HG03378 (cell line): ENCODE measurements around the gene TTC27.

Experiments used
- ATAC-seq: cut with Tn5 transposase; IDR thresholded peaks from one replicate; pipeline ENCODE4 v1.9.1; 2021; ENCODE audit warnings: mild to moderate bottlenecking, moderate library complexity; ENCODE audit not compliant: unreplicated experiment

TTC27 gene

DNA sequence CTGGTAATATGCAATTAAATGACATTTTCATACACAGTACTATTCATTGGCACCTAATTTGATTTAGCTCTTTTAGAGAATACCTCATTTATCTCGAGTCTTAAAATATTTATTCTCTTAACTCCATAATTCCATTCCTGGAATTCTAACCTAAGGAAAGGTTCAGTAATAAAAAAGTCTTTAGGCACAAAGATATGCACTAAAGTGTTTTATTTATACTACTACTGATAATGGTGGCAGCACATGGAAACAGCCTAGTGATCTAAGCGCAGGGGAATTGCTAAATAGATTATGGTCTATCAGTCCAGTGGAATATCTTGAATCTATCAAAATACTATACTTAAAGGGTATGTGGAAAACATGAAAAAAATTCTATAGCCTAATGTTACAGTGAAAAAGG, 176.4 kb downstream of the TTC27 start:
- ATAC-seq = no peak

DNA sequence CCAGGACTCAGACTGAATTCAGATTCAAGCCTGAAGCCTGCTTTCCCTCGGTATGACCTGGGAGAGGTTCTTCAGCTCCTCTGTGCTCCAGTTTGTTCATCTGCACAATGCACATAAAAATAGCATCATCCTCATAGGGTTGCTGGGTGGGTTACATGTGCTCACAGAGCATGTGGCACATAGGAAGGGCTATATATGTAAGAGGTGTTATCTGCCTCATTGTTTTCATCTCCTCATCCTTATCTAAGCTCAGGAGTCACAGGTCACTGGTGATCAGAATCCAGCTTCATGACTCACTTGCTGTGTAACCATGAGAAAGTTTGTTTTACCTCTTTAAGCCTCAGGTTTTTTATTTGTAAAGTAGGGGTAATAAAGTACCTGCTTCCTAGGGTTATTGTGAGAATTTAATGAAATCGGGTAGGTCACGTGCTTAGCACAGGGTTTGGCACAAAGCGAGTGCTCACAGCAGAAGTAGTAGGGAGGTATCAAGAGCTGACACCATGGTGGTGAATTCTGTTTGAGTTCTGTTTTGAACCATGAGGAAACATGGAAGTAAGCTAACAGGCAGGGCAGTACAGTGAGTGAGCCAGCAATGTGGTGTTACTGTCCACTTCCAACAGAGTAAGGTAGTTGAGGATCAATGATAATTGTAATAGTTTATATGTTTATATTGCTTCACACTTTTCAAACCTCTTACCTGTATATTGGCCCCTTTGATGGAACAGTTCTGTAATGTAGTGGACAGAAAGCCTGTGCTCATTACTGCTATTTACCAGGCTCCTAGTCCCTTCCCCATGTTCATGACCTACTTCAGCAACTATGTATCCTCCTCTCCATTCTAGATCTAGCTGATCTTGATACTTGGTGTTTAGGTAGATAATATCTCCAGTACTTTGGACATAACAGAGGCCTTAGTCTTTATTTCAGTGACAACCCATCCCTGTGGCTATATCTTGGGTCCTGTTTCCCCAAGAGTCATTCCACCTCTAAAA, 177.6 kb downstream of the TTC27 start:
- ATAC-seq = no peak

DNA sequence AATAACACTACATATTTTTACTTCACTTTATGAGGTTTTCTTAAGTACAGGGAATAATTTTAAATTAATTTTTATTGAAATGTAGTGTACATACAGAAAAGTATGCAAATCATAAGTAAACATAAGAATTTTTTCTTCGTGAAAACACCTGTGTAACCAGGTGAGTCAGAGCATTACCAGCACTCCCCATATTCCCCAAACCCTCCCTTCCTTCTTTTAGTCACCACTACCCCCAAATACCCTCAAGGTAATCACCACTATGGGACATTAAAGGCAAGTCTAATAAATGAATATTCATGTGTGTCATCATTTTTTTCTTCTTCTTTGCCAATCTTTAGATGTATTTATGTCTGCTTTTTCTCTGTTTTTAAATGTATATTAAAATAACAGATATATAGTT, 179.0 kb downstream of the TTC27 start:
- no peak for ATAC-seq

DNA sequence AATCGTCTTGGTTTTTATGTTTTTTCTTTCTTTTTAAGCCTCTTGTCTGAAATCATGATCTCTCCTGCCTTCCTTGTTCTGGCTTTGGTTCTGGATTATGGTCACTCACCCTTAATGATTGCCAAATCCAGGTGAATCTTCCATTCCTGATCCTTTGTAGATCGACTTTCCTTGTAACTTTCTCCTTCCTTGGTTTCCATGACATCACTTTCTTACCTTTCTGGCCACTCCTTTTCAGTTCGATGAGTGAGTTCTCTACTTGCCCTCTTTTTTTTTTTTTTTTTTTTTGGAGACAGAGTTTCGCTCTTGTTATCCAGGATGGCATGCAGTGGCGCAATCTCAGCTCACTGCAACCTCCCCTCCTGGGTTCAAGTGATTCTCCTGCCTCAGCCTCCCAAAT, 179.8 kb downstream of the TTC27 start:
- ATAC-seq = no peak

DNA sequence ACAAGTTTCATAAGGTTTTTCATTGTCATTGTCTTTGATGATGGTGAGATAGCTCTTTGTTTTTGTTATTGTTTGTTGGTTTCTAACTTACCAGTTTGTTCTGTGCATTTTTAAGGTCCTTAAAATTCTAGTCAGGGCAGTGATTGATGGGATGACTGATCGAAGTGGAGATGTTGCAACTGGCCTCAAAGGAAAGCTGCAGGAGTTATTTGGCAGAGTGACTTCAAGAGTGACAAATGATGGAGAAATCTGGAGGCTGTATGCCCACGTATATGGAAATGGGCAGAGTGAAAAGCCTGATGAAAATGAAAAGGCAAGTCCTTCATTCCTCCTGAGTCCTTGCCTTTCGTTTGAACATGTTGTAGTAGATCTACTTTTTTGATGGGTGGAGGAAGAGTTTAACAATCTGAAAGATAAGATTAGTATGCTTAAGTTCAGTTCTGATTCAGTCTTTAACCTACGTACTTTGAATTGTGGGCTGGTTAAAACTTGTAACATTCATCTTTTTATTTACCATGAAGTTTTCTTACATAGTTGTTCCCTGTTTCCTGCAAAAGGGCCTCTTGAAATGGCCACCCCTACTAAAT, 183.2 kb downstream of the TTC27 start:
- ATAC-seq = no peak

DNA sequence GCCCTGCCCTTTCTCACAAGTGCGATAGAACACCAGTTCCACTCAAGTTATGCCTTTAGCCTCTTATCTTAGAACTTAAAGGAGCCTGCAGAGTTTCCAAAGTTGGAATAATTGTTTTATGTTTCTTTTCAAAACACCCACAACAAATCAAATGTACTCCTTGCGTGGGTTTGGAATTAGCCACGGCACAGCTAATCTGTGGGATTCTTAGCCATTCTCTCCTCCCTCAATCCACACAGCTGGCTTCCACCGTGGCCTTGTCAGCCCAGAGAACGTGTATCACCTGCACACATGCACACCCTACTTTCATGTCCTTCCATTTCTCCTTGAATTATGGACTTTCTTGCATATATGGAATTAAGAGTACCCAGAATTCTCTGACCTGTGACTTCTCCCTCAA, 183.8 kb downstream of the TTC27 start:
- ATAC-seq = no peak

DNA sequence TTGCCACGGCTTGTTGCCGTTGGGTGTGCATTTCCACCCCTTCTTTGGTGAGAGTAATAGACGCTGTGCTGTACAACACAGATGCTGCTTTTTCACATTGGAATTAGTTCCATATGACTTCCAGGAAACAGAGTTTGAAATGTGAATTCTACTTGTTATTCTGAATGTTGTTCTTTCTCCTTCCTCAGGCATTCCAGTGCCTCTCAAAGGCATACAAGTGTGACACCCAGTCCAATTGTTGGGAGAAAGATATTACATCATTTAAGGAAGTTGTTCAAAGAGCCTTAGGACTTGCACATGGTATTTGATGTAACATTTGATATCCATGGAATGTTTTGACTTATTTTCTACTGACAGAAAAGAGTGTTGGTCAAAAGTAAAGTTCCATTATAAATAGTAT, 184.5 kb downstream of the TTC27 start:
- ATAC-seq = no peak

DNA sequence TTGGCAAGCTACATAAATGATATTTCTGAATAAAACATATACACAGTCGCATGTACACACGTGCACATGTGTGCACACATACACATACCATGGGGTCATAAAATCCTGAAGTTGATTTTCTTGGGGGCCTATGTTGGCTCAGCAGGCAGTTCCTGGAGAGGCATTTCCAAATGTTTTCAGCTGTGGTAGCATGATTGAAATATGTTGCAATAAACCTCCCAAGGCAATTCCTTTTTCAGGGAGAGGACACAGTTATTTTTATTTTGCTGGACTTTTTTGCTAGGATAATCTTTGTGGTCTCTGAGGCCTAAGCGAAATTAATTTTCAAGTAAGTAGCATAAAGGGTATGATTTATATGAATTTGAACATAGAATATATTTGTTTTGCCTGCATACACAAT, 192.2 kb downstream of the TTC27 start:
- ATAC-seq = no peak

DNA sequence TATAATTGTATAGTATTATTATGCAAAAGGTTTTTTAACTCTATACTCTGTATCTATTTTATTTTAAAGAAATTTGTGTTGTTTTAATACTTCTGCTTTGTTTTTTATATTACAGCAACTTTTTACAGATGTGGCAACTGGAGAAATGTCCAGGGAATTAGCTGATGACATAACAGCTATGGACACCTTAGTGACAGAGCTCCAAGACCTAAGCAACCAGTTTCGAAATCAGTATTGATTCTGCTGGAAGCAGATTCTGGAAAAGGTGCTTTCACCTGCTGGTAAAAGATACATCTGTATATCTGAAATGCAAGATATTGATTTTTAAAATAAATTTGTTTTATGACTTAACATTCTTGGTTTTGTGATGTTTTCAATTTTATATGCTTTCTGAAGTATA, 192.9 kb downstream of the TTC27 start:
- ATAC-seq = no peak

DNA sequence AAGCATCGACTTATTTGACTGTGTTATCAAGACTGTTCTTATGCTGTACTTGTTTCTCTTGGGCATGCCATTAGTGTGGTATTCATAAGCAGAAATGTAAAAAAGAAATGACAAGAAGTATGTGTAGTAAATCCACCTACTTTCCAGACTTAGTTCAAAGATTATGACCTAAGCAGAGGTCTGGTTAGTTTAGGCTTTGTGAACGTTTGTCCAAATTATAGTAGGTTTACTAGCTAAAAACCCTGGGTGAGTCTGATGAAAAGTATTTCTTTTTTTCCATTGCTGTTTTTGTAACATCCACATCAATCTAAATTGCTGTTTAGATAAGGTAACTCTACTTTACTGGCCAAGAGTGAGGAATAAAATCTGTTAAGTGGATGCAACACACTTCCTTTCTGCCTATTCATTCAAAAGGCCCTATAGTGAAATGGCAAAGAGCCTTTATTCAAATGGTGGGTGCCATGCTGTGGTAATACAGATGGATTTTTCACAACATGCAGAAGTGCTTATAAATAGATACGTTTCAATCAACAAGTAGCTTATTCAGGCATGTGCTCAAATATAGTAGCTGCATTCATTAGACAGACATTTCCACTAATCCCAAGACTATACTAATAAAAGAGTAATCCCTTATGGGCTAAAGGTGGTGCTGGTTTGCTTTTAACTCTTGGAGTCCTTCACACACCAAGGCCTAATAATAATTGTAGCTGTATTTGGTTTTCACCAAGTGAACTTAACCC, 196.4 kb downstream of the TTC27 start:
- ATAC-seq = no peak

DNA sequence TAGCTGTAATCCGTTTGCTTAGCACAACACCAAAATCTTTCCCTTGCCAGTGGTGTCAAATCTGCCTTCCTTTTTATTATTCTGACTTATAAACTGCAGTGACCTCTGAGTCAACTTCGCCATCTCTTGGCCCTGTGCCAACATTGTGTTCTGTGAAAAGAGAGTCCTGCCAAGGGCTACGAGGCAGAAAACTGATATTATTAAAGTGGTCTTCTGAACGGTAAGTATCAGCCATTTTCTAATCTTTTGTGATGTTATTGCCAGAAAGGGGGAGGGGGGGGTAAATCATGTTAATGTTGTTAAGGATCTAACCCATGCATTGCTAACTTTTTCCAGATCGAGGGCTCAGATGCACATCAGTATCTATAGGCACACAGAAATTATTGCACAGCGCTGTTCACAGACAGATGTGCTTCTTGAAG, 197.5 kb downstream of the TTC27 start:
- no peak for ATAC-seq

DNA sequence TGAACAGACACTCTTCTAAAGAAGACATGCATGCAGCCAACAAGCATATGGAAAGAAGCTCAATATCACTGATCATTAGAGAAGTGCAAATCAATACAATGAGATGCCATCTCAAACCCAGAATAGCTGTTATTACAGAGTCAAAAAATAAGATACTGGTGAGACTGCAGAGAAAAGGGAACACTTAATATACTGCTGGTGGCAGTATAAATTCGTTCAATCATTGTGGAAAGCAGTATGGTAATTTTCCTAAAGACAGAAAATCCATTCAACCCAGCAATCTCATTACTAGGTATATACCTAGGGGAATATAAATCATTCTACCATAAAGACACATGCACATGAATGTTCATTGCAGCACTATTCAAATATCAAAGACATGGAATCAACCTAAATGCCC, 202.3 kb downstream of the TTC27 start:
- no peak for ATAC-seq

DNA sequence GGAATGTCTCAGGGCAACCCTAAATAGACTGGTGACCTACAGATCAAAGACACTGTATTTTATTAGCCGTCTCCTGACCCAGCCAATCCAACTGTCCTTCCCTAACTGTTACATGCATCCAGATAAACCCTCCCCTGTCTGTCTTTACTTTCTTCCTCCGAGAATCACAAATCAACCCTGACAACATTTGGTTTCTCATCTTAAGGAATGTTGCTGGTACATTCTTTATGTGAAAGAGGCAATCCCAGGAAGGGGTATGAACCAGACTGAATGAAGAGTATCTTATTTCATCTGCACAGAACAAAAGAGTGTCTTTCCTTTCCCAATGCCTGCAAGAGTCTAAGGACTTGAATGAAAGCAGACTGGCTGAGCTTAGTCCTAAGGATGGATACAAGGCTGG, 205.0 kb downstream of the TTC27 start:
- ATAC-seq = no peak

DNA sequence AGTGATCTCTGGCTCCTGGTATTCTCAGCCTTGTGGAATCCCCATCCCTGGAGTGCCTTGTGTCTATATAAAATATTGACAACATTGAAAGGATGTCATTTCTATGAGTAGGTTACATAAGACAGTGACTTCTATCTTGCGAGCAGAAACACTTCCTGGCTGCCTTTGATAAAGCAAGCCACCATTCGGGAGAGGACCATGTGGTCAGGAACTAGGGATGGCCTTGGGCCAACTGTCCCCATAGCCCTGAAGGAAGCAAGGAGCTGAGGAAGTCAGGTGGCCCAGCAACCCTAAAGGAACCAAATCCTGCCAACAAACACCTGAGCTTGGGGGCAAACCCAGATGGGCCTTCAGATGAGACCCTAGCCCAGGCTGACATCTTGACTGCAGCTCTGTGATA, 205.9 kb downstream of the TTC27 start:
- no peak for ATAC-seq

DNA sequence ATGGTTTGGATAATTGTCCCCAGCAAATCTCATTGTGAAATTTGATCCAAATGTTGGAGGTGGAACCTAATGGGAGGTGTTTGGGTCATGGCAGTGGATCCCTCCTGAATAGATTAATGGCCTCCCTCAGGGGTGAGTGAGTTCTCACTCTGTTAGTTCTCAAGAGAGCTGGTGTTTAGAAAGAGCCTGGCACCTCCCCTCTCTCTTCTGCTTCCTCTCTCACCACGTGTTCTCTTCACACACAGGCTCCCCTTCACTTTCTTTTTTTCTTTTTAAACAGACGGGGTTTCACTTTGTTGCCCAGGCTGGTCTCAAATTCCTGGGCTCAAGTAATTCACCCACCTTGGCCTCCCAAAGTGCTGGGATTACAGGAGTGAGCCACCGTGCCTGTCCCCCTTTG, 207.3 kb downstream of the TTC27 start:
- no peak for ATAC-seq

DNA sequence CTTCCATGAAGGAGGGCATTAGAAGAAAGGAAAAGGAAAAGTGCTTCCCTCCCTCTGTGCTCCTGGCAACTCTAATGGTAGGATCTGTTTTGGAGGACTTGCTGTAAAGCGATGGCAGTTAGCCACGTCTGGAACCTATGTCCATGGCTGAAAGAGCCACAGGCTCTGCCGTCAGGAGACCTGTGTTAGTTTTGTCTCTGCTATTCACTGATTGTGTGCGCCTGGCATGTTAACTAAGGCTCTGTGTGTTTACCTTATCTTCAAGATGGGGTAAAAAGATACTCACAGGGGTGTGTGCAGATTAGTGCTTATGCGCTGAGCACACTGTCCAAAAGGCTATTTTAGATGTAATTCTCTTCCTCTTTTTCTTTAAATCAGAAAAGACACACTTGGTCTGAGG, 209.1 kb downstream of the TTC27 start:
- ATAC-seq = no peak

DNA sequence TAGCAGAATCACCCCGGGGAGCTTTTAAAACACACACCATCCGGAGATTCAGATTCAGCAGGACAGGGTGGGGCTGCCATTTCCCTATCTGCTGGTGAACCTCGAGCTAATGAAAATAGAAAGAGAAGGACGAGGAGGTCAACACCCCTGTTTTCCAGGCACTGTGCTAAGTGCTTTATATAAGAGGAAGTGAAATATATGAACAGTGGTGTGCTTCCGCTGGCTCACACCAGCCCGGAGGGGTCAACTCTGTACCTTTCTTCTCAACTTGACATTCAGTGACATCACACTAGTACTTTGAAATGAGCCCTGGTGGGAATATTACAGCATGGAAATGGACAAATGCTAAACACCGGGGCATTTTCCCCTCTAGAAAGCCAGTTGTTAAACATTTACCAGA, 210.6 kb downstream of the TTC27 start:
- peak; percentile 85 for ATAC-seq

DNA sequence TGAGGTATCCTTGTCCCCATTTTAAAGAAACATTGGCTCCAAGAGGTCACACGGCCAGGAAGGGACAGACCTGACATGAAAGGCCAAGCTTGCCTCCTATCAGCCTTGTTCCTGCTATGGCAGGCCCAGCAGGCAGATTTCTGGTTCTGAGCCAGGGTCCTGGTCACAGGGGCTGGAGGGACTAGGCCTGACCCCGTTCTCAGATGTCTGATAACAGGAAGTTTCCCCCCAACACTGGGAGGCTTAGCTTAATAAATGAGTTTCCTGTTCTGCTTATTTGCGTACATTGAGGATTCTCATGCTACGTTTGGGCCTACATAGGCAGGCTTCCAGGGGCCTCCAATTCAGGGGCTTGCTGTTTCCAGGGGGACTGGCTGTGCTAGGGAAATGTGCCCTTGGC, 211.1 kb downstream of the TTC27 start:
- ATAC-seq = no peak

DNA sequence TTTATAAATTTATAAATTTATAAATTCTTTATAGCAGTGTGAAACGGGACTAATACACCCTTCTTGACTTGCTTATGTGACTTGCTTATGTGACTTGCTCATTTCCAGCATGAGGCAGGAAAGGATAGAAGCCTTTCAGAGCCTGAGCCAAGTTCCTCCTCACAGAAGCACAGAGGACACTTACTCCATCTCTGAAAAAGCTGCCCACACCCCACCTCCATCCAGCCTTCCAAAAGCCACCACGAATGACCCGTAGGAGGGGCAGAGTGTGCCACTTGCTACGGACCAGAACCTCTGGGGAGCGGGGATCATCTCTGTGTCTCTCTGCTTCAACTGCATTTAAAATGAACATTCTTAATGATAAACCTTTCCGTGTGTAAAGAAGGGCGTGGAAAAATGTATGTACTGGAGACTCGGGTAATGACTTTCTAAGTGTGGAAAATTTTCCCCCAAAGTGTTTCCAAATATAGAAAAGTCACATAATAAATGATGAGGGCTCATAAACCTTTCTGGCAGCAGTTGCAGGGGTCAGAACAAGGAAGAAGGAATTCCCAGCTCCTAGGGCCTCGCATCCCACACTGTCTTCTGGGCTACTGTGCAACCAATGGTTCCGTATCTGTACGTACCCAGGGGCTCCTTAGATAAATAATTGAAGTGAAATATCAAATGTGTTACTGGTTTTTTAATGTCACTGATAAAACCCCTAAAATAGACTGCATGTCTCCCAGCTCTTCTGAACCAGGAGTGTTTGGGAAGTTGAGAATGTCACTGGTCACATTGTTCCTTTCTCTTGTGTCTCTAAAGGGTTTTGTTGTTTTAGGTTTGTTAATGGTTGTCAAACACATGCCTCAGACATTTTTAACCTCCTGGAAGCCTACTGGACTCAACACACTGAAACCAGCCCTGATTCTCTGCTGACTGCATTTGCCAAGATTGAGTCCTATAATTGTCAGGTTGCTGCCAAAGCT, 214.4 kb downstream of the TTC27 start:
- ATAC-seq = no peak

DNA sequence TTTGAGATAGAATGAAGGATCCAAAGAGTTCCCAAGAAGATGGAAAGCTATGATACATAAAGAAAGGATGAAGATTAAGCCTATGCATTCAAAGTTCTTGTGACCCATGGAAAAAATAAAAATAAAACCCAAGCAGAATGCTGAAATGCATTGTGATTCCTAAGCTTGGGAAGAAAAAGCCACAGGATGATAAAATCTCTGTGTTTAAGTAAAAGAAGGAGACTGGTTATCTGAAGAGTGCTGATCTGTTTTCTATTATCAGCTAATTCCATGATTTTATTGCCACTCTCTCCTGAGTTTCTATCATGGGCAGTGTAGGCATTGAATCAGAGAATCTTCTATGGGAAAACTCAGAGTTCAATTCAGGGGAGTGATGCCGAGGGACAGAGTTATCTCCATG, 215.8 kb downstream of the TTC27 start:
- ATAC-seq = no peak

DNA sequence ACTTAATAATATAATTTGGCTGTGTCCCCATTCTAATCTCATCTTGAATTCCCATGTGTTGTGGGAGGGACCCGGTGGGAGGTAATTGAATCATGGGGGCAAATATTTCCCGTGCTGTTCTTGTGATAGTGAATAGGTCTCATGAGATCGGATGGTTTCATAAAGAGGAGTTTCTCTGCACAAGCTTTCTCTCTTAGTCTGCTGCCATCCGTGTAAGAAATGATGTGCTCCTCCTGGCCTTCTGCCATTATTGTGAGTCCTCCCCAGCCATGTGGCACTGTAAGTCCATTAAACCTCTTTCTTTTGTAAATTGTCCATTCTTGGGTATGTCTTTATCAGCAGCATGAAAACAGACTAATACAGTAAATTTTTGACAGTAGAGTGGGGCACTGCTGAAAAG, 216.4 kb downstream of the TTC27 start:
- ATAC-seq = no peak
